Stimulated activated CD4-positive, alpha-beta T cell treated with anti-CD3 and anti-CD28 coated beads, Interleukin-12 subunit alpha, Interleukin-12 subunit beta, amount 100 ng/mL, for 48 hours (primary cell): ENCODE measurements around the gene RDH12.
A peak's percentile ranks its signal among the peaks of the same experiment; 100 is the strongest.
"Not testable (repeated sequence)": the region's sequence is repeated elsewhere in the genome, so short reads cannot be mapped to it uniquely, and the experiment has no call there.

Experiments used
- DNase-seq, 3 donors: peaks; one replicate each; pipeline ENCODE4 v3.0.0-alpha.2; 2020; ENCODE audit warnings: low read depth in 2 of 3, low spot score in 1 of 3

The RDH12 gene

DNA sequence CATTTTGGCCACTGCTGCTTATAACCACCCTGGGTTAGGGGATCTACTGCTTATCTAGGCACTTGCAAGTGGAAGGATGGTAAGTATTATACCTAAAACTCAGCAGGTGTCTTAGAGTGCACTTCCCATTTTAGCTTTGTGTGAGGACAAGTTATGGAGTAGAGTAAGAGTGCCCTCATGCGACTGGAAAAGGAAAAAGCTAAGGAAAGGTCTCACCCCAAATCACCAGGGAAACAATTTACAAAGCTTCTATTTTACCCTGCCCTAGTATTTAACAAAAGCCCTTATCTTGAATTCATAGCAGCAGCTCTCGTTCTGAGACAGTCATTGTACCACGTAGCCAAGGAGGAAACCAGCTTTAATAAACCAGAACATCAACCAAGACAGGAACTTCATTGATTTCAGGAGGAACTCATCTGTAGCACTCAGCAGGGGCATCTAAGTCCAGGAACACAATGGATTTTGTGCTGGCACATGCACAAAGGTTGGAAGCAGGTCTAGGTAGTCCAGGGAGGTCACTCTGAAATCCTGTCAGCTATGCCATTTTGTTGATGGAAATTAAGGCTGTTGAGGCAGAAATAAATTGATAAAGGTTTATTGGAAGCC lies 2.9 kb downstream of the RDH12 start:
- peak in 1 of 3 donors; percentile 50 for DNase-seq

- DNase-seq, result no peak
These were observed 3.5 kb downstream of the RDH12 start for GRCh38 chr14:67705211-67705610.

DNA sequence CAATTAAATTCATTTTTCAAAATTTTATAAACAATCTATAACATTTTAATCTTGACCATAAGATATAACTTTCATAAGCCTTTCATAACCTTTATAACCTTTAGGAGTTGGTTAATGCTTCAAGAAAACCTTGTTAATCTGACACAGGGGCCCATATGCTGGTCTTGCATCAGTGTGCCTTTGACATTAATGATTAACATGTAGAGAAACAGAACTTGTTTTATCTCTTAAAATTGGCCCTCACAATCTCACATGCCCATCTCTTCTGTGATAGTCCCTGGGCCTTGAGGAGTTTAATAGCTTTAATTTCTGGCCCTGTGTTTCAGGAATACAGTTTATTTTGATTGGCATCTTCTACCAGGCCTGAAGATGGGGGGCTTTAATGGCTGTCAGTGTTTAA lies 7.7 kb downstream of the RDH12 start:
- DNase-seq, result not testable (repeated sequence)

- DNase-seq, result not testable (repeated sequence)
These were observed 8.1 kb downstream of the RDH12 start for GRCh38 chr14:67709796-67710195.

DNA sequence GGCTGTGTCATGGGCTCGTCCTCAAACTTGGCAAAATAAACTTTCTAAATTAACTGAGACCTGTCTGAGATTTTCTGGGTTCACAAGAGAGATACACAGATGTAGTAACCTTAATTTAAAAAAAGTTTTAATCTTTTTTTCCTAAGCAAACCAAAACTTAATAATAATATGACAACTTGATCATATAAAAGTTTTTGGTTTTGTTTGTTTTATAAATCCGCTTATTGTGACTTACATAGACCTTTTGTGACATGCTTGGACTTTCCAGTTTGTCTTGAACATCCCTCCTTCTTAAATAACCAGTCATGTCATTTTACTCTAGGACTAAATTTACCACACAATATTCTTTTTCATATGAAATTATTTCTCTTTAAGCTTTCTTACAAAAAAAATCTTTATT lies 8.5 kb downstream of the RDH12 start:
- DNase-seq, result no peak

- no peak for DNase-seq
These were observed 15.4 kb downstream of the RDH12 start for GRCh38 chr14:67717048-67717447.

- DNase-seq, result no peak
These were observed 16.6 kb downstream of the RDH12 start for GRCh38 chr14:67718265-67718664.

DNA sequence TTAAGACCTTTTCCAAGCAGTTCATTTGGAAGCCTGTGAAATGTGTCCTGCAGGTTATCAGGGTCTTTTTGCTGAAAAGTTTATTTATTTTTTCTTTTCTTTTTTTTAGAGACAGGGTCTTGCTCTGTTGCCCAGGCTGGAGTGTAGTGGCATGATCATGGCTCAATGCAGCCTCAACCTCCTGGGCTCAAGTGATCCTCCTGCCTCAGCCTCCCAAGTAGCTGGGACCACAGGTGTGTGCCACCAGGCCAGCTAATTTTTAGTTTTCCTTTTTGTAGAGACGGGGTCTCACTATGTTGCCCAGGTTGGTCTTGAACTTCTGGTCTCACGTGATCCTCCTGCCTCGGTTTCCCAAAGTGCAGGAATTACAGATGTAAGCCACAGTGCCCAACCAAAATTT lies 17.7 kb downstream of the RDH12 start:
- DNase-seq, result not testable (repeated sequence)

DNA sequence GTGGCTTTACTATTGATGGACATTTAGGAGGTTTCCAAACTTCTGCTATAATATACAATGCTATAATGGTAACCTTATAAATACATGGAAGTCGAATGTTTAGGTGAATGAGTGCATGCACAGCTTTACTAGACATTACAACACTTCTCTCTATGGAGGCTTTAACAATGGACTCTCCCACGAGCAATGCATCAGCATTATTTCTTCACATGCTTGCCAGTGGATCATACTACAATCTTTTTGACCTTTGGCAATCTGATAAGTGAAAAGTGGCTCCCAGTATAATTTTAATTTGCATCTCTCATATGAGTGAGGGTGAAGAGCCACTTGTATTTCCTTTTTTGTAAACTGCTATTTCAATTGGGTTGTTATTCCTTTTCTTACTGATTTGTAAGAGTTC lies 18.2 kb downstream of the RDH12 start:
- DNase-seq, result no peak

DNA sequence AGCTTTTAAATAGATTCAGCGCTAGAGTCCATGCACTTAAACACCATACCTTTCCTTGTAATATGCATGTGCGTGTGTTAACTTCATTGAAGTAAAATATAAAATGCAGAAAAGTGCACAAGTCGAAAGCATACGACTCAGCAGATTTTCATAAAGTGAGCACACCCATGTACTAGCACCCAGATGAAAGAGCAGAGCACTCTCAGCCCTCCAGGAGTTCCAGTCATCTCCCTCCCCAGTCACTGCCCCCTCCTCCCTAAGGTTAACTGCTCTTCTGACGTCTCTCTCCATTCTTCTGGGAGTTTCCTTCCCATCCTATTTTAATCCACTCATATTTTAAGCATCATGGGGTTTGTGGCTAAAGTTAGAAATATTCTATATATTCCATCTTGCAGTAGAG lies 20.2 kb downstream of the RDH12 start:
- no peak for DNase-seq

GRCh38 chr14:67722293-67722692 lies 20.6 kb downstream of the RDH12 start:
- DNase-seq, result no peak

GRCh38 chr14:67725171-67725570 lies 23.5 kb downstream of the RDH12 start:
- DNase-seq, result no peak

GRCh38 chr14:67727361-67727760 lies 25.7 kb downstream of the RDH12 start:
- no peak for DNase-seq

GRCh38 chr14:67728258-67728657 lies 26.6 kb downstream of the RDH12 start:
- no peak for DNase-seq

GRCh38 chr14:67729072-67729885 lies 27.6 kb downstream of the RDH12 start:
- DNase-seq, result no peak

DNA sequence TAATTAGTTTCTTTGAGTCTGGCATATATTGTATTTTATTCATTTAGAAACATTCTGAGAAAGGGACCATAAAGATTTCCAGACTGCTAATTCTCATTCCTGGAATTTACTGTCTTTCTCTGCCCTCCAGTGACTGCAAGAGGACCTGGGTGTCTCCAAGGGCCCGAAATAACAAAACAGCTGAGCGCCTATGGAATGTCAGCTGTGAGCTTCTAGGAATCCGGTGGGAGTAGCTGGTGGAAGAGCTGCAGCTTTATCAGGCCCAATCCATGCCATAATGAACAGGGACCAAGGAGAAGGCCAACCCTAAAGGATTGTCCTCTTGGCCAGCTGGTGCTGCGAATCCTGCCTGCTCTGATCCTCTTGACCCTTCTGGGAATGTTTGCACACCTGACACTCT lies 31.9 kb downstream of the RDH12 start:
- no peak for DNase-seq

DNA sequence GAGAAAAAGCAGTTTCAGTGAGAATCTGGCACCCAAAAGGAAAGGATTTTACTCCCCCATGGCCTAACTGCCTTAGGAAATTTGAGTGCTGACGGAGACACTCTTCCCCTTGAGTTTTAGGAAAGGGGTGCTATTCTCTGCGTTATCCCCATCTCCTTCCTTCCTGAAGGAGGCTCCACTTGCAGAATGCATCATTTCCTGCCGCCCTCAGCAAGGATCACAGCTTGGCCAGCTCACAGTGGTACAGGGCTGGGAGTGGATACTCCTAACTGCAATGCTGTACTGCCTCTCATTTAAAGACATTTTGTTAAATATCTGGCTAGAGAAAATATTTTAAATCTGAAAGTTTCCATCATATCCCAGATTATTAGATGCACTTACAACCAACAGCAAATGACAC lies 33.0 kb downstream of the RDH12 start:
- no peak for DNase-seq

- no peak for DNase-seq
These were observed 33.9 kb downstream of the RDH12 start for GRCh38 chr14:67735336-67736147.

GRCh38 chr14:67736771-67737170 lies 35.1 kb downstream of the RDH12 start:
- no peak for DNase-seq

- DNase-seq, result no peak
These were observed 37.2 kb downstream of the RDH12 start for GRCh38 chr14:67738740-67739504.

GRCh38 chr14:67744046-67744445 lies 42.4 kb downstream of the RDH12 start:
- DNase-seq, result no peak
